EH (cell line): ENCODE measurements around the gene C11orf98.
A peak's percentile ranks its signal among the peaks of the same experiment; 100 is the strongest.
"Not testable (repeated sequence)": the region's sequence is repeated elsewhere in the genome, so short reads cannot be mapped to it uniquely, and the experiment has no call there.

Experiments
- DNase-seq: peaks from one replicate; pipeline ENCODE4 v3.0.0-alpha.2; 2015; ENCODE audit warnings: low read depth

The C11orf98 gene

GRCh38 chr11:62650283-62650682 lies 14.7 kb downstream of the C11orf98 start:
- not testable (repeated sequence) for DNase-seq

- DNase-seq: no peak
Measured at GRCh38 chr11:62649486-62649885, 15.5 kb downstream of the C11orf98 start.

- no peak for DNase-seq
Measured at GRCh38 chr11:62648967-62649364, 16.0 kb downstream of the C11orf98 start.

- DNase-seq: no peak
Measured at GRCh38 chr11:62648185-62648966, 16.6 kb downstream of the C11orf98 start.

- no peak for DNase-seq
Measured at GRCh38 chr11:62647609-62648005, 17.4 kb downstream of the C11orf98 start.

GRCh38 chr11:62646825-62647608 lies 18.0 kb downstream of the C11orf98 start:
- no peak for DNase-seq

- peak; percentile 98 for DNase-seq
Measured at GRCh38 chr11:62645946-62646824, 18.8 kb downstream of the C11orf98 start, which contains the start of gene GANAB. Gene GANAB (minus strand): TSS chr11:62646613. CDS start chr11:62646599, 14 bp downstream.

- no peak for DNase-seq
Measured at GRCh38 chr11:62645671-62645945, 19.4 kb downstream of the C11orf98 start.

GRCh38 chr11:62644220-62644619 lies 20.8 kb downstream of the C11orf98 start:
- DNase-seq: no peak

- DNase-seq: no peak
Measured at GRCh38 chr11:62632492-62632891, 32.5 kb downstream of the C11orf98 start.

GRCh38 chr11:62627713-62628112 lies 37.3 kb downstream of the C11orf98 start:
- DNase-seq: no peak

GRCh38 chr11:62622476-62623089 lies 42.4 kb downstream of the C11orf98 start:
- DNase-seq: no peak

- peak; percentile 99 for DNase-seq
Measured at GRCh38 chr11:62621567-62622470, 43.2 kb downstream of the C11orf98 start, which contains the start of gene B3GAT3. Gene B3GAT3 (minus strand): TSS chr11:62621986. CDS start chr11:62621947, 39 bp downstream.

- DNase-seq: no peak
Measured at GRCh38 chr11:62621027-62621566, 43.9 kb downstream of the C11orf98 start.

- DNase-seq: not testable (repeated sequence)
Measured at GRCh38 chr11:62616957-62617356, 48.1 kb downstream of the C11orf98 start.

- no peak for DNase-seq
Measured at GRCh38 chr11:62615521-62615920, 49.5 kb downstream of the C11orf98 start.

- DNase-seq: no peak
Measured at GRCh38 chr11:62614275-62614674, 50.7 kb downstream of the C11orf98 start.

GRCh38 chr11:62613291-62613778 lies 51.7 kb downstream of the C11orf98 start:
- DNase-seq: no peak
